ENCODE results near the gene SCYGR5.
"Not testable (repeated sequence)": the region's sequence is repeated elsewhere in the genome, so short reads cannot be mapped to it uniquely, and the experiment has no call there.

The SCYGR5 gene

GRCh38 chr2:227666631-227667170, at the start of gene SCYGR5:
SCYGR5 (plus strand) TSS chr2:227666804; CDS start chr2:227666804, 0 bp downstream.
- not testable (repeated sequence) for DNase-seq

GRCh38 chr2:227617316-227618230, 49.0 kb upstream of the SCYGR5 start, which contains the start of gene SCYGR4:
SCYGR4 (plus strand) TSS chr2:227617498; CDS start chr2:227617498, 0 bp downstream.
- DNase-seq, result no peak

- no peak for DNase-seq
These were observed 43.4 kb upstream of the SCYGR5 start for GRCh38 chr2:227623226-227623625.

- DNase-seq, result no peak
These were observed 41.2 kb upstream of the SCYGR5 start for GRCh38 chr2:227625420-227625819.

- DNase-seq, result no peak
These were observed 39.9 kb upstream of the SCYGR5 start for GRCh38 chr2:227626580-227627151.

- DNase-seq, result no peak
These were observed 38.8 kb upstream of the SCYGR5 start for GRCh38 chr2:227627769-227628168.

GRCh38 chr2:227629435-227629834, 37.2 kb upstream of the SCYGR5 start:
- no peak for DNase-seq

- DNase-seq, result no peak
These were observed 36.3 kb upstream of the SCYGR5 start for GRCh38 chr2:227630322-227630721.

GRCh38 chr2:227632827-227633226, 33.8 kb upstream of the SCYGR5 start:
- DNase-seq, result no peak

GRCh38 chr2:227634201-227634600, 32.4 kb upstream of the SCYGR5 start:
- DNase-seq, result no peak

- no peak for DNase-seq
These were observed 23.9 kb upstream of the SCYGR5 start for GRCh38 chr2:227642656-227643055.

GRCh38 chr2:227643990-227644551, 22.5 kb upstream of the SCYGR5 start:
- DNase-seq, result no peak

GRCh38 chr2:227653419-227653818, 13.2 kb upstream of the SCYGR5 start:
- no peak for DNase-seq

GRCh38 chr2:227654426-227654825, 12.2 kb upstream of the SCYGR5 start:
- no peak for DNase-seq

GRCh38 chr2:227655454-227655853, 11.2 kb upstream of the SCYGR5 start:
- DNase-seq, result no peak

- no peak for DNase-seq
These were observed 9.3 kb upstream of the SCYGR5 start for GRCh38 chr2:227657199-227657845.

- no peak for DNase-seq
These were observed 5.5 kb upstream of the SCYGR5 start for GRCh38 chr2:227661025-227661649.

GRCh38 chr2:227661827-227662226, 4.8 kb upstream of the SCYGR5 start:
- no peak for DNase-seq

GRCh38 chr2:227665189-227665940, 1.2 kb upstream of the SCYGR5 start:
- no peak for DNase-seq

- no peak for DNase-seq
These were observed 4.7 kb downstream of the SCYGR5 start for GRCh38 chr2:227671170-227671905.

- not testable (repeated sequence) for DNase-seq
These were observed 7.0 kb downstream of the SCYGR5 start for GRCh38 chr2:227673620-227674019.

Data from activated CD4-positive, alpha-beta T cell treated with anti-CD3 and anti-CD28 coated beads, Interleukin-2, amount 50 U/mL, for 4 hours (primary cell).